ENCODE data around the gene TTI1.

GRCh38 chr20:37937686-37938085 lies 95.6 kb downstream of the TTI1 start:
- TF ChIP-seq POLR2A (IDR thresholded peaks at IDR 0.05) (no peak), CTCF (IDR thresholded peaks at IDR 0.05) (no peak)
